DMS114 treated with DMSO at 0.1 percent for 48 hours (cell line): ENCODE results near the gene SAMD8.

Experiments used
- DNase-seq: peaks from one replicate; lab custom pipeline; 2025; ENCODE audit not compliant: unreplicated experiment; lab: John Stamatoyannopoulos, UW

The SAMD8 gene

DNA sequence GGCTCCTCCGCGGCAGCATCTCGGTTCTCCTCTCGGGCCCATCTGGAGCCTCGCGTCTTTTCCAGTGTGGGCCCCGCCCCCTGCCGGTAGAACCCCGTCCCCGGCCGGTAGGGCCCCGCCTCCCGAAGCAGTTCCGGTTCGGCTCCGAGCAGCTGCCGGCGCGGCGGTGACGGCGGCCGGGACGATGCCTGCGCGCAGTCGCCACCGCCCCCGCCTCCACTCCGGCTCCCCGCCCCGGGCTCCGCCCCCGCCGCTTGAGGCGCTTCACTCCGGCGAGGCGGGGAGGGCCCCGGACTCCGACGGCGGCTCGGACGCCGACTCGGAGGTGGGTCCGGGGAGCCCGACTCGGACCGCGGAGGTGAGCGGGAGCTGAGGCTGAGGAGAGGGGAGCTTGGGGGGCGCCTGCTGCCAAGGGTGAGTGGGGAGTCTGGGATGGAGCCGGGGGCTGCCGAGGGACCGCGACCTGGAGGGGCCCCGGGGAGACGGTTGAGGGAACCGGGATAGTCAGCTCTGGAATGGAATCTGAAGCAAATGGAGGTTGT lies at the start of gene SAMD8:
TSS of gene SAMD8 (plus strand) at position 292 of the 542 bp plus-strand sequence. CDS start 38,873 bp downstream, outside the sequence.
- peak; percentile 93 for DNase-seq

DNA sequence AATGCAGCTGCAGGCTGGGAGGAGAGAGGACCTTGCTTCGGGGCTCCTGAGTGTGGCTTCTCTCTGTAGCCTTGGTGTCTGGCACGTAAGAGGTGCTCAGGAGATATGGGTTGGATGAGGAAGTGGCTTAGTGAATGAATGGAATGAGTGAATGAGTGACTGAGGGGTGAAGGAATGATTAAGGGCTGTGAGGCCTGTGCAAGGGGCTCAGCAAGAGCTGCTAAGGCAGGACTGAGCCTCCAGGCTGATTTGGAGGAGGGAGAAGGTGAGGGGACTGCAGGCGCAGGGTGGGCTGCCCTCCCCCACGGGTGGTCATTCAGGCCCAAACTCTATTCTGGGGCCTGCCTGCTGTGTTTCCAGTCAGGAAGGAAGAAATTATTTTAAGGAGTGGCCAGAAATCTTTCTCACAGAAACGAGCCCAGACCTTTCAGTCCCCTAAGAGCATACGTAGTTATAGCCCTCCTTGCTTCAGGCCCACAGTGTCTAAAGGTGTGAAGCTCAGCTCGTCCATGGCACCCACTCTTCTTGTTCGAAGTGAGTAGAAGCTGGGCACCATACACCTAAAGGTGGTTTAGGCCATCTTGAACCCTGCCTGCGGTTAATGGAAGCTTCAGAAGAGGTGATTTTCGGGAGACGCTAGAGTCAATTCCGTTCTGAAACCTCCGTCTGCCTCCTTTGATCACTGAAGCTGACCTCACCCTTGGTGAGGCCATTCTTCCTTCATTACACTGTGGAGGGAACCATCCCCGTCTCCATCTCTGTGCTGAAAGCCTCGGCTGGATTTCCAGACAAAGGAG lies 49.5 kb upstream of the SAMD8 start:
- DNase-seq = no peak

DNA sequence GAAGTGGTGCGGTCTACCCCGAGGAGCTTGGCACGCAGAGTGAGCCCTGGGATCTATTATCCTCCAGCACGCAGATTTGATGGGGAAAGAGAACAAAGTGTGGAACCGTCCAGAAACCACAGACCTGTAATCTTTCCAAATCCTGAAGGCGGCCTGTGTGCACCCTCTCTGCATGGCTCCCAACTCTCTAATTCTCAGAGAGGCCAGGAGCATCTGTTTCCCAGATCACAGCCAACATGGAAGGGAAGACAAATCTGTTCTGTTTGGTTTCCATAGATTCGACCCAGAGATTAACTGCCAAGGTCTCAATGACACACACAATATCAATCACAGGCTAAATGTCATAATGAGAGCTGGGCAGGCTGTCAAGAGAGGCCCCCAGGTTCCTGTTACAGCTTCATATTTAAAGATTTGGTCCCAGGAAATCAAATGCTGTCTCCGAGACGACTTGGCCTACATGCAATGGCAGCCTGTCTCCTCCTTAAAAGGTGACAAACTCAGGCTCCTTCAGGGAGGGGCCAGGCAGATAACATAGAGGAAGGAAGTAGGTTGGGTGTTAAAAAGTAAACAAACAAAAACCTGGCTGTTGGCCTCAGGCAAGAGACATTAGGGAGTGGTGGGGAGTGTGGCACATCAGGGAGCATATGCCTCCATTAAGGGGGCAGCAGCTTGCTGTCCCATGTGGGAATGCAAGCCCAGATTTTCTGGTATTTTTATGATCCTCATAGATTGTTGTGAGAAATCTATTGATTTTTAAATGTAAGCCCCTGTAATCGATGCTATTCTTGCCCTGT lies 48.8 kb upstream of the SAMD8 start:
- no peak for DNase-seq

DNA sequence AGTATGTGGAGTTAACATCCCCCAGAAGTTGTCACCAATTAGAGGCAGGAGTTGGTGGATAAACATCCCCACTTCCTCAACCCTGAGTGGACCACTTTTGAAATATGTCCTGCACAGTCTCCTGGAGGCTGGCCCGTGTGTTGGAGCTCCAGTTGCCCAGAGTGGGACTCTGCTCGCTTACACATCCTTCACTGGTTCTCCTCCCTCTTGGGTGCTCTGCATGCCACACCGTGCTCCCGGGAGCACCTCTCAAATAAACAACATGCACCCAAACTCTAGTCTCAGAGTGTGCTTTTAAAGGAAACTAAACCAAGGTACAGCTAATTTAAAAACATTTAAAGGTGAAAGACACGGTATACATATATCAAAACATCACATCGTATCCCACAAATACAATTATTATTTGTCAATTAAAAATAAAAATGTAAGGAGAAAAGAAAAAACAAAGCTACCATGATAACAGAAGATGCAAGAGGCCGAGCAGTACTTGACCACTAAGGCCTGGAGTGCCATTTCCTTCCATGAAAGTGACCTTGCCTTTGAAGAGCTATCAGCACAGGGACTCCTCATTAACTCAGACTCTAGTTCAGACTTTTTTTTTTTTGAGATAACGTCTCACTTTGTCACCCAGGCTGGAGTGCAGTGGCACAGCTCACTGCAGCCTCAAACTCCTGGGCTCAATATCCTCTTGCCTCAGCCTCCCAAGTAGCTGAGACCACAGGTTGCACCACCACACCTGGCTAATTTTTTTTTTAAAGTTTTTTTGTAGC lies 47.8 kb upstream of the SAMD8 start:
- DNase-seq = no peak

DNA sequence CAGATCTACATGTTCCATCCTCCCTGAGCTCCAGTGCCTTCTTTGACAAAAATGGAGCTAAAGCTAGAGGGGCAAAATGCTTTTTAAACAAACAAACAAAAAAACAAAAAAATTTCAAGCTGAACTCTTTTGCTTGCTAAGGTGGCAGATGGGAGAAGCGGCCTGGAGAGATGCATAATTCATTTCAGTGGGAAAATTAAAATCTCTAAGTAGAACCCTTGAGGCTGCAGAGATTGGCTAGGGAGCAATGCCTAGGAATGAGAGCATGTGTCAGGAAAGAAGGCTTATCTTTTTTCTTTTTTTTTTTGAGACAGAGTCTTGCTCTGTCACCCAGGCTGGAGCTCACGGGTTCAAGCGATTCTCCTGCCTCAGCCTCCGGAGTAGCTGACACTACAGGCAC lies 46.4 kb upstream of the SAMD8 start:
- DNase-seq = no peak

DNA sequence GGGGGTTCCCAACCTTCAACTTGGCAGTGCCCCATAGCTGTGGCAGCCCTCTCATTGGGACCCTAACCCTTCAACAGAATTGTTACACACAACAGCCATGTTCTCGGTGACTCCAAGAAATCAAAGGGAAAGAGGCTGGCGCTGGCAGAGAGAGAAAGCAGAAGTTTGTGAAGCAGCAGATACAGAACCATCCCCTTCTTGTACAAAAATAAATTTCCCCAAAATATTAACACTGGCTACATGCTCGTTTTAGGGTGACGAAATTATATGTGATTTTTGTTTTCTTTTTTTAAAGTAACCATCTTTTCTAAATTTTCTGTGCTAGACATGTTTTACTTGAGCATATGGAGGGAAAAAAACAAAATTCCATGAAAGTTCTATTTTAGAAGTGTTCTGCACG lies 45.2 kb upstream of the SAMD8 start:
- DNase-seq = no peak

DNA sequence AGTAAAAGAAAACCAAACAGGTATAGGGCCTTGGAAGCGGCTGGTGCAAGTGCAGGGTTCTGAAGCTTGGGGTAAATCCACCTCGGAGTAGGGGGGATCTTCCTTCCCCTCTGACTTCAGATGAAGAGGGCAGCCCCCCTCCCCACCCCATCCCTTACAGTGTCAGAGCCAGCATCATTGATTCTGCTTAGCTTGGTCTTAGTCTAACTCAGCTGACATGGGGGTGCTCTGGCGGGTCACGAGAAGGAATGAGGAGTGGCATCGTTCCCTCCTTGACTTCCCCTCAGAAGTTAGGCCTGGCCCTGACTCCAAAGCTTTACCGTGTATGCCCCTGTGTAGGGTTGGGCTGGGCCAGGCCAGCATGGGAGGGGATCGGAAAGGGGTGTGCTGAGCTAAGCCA lies 44.2 kb upstream of the SAMD8 start:
- DNase-seq = no peak

DNA sequence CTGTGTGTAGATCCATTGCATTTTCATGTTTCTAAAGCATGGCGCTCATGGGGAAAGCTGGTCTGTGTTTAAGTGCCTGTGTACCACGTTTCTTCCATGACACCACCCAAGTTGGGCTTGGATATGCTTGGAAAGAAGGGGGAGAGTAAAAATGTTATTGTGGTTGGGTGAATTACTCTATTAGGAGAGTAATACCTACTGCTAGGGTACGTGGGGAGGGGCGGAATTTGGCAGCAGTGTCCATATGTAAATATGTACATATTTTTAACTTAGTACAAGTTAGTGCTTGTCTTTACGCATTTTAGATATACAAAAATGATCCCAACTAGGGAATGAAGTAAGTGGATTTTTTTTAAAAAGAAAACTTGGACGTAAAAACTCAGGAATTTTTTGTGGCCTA lies 42.9 kb upstream of the SAMD8 start:
- no peak for DNase-seq

DNA sequence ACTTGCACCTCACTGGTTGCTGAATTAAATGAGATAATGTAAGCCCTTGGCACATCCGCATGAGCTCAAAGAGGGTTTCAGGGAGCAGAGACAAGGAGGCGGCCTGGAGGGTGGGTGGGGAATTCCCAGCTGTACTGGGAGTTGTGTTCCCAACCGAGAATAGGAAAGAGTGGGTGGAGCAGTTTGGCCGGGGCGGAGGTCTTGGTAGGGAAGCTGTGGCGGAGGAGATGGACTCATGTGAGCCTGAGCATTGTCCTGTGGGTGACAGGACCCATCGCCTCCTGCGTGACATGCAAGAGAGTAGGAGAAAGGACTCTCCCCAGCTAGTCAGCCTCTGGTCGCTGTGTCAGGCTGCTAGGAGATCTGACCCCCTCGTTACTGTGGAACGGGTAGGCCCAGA lies 41.0 kb upstream of the SAMD8 start:
- no peak for DNase-seq

DNA sequence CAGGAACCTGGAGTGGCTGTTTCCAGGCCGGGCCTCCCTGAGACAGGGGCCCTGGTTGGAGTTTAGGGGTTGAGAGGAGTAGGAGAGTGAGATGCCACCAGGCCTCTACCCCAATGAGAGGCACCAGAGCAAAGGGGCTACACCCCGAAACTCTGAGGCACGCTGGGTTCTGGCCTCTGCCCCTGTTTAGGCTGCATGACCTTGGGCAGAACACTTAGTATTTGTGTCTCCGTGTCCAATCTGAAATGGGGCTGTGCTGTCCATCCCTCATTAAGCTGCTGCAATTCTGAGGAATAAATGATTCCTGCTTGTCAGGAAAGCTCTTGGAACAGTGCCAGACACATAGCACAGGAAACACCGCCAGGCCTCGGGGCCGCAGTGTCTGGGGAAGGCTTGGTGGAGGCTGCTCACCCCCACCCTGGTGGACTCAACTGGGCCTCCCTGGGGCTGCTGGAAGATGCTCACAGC lies 40.5 kb upstream of the SAMD8 start:
- no peak for DNase-seq

DNA sequence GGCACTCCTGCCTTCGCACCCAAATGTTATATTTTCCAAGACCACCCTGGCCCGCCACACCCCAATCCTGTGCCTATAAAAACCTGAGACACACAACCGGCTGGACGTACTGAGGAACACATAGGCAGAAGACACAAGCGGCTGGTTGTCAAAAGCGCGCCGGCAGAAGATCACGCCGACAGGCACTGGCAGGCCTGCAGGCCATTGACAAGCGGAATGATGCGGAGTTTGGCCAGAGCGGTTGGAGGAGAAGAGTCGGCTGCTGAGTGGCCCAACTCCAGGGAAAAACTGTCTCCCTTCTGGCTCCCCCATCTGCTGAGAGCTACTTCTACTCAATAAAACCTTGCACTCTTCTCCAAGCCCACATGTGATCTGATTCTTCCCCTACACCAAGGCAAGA lies 39.7 kb upstream of the SAMD8 start:
- DNase-seq = no peak

DNA sequence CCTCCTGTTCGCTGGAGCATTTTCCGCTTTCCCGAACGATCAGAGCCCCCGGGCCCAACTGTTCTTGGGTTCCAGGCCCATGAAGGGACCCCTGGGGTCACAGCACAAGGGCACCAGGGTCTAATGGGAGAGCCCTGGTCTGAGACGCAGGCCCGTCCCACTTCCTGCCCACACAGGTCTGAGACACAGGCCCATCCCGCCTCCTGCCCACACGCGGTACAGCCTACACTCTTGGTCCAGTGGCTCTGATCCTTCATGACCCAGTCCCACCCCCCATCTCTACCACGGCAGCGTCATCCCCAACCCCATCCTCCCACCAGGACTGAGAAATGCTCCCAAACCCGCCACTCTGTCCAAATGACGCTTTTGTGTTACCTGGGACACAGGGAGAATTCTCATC lies 38.7 kb upstream of the SAMD8 start:
- no peak for DNase-seq

DNA sequence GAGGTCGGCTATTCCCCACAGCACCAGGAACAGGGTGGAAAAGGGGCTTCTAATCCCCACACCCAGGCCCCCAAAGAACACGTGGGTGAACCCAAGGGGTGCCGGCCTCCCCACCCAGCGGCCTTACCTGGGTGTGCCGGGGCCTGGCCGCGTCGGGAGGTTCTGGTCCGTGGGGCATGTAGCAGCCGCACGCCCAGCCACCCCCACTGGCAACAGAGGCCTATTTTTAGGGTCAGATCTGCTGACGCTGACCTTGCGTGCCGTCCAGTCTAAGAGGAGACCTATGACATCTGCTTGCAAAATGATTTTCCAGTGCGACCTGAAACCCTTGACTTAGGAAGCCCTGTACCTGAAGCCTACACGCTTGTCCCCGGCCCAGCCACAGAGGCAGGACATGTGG lies 38.0 kb upstream of the SAMD8 start:
- DNase-seq = no peak

DNA sequence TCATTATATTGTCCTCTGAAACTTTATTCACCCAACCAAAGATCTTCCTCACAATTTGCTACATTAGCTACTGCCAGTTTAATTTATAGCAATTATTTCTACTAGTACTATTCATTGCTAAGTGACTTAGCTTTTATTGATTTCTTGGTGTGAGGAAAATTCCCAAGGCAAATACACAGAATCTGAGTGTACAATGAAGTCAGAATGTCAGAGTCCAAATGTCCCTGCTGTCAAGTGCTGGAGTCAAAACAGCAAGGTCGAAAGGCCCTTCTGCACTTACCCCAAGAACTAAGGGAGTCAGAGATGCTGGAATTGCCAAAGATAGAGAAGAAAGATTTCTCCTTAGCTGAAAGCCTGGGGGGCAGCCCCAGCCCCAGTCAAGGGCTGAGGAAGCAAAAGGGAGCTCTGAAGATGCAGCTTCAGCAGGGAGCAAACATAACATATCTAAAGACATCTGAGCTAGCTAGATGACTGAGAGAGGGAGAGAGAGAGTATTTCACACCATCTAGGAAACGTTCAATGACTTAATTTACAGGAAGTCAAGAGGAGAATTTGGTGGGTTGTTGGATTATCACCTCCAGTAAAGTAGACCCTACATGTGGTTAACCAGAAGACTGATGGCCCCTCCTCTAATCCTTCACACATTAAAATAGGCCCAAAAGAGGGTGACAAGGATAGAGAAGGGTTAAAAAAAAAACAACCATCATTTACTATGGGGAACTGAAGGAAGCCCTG lies 36.6 kb upstream of the SAMD8 start:
- DNase-seq = no peak

DNA sequence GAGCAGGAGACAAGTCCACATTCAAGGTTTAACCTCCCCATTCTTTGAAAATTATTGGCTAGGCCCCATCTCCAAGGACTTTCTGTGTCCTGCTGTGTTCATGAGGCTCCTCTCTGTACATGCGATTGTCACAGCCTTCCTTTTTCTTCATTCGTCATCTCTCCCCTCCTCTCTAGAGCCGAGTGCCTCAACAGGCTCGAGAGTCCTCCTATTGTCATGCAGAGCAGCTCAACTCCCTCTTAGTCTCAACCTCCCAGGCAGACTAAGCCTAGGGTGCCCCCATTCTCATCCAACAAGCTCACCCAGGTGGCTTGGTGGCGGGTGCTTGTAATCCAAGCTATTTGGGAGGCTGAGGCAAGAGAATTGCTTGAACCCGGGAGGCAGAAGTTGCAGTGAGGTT lies 35.1 kb upstream of the SAMD8 start:
- DNase-seq = no peak

DNA sequence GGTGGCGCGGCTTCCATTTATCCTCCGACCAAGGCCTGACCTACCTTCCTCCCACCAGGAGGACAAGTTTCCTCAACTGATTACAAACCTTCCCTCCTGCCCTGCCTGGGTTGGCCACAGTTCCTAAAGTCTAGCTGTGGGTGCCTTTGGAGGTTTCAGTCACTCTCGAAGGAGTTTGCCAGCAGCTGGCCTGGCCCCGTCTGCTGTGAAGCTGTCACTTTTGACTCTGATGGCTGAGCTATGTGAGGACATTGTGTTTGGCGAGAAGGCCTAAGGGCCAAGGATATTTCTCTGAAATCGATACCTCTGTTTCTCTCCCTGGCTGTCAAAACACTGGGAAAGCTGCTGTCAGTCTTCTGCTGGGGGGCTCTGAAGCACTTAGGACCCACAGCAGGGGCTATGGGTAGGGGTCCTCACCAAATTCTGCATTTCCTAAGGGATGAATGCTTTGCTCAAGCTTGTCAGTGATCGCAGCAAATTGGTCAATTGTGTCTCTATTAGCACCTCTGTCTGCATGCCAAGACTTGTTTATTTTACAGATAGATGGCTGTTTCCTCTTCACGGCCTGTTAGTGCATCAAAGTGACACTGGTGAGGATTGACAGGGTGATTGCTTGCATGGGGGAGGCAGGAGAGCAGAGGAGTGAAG lies 31.9 kb upstream of the SAMD8 start:
- DNase-seq = no peak

DNA sequence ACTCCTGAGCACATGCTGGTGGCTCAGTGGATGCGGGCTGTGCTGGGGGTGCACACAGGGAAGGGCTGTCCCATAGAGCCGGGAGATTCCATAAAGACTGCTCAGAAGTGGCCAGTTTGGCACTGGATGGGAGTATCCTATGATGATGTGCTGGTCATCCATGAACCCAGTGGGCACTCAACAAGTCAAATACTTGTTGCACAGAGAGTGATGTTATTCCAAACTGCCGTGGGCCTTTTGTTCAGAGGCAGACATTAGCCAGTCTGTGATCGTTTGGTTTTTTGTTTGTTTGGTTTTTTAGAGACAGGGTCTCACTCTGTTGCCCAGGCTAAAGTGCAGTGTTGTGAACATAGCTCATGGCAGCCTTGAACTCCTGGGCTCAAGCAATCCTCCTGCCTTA lies 30.9 kb upstream of the SAMD8 start:
- DNase-seq = no peak

DNA sequence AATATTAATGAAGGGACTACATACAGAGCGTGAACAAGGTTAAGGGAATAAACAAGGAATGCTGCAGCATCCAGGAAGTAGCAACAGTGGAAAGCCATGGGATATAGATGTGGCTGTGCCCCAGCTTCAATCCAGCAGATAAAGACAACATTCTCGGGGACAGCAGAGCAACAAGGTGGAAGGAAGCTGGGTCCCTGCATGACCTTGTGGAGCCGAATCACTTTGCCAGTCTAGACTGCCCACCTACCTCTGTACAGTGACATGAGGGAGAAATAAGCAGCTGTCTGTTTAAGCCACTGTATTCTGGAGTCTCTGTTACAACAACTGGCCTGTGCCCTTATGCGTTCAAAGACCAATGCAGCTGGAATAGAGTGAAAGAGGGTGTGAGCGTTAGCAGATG lies 30.1 kb upstream of the SAMD8 start:
- DNase-seq = no peak

DNA sequence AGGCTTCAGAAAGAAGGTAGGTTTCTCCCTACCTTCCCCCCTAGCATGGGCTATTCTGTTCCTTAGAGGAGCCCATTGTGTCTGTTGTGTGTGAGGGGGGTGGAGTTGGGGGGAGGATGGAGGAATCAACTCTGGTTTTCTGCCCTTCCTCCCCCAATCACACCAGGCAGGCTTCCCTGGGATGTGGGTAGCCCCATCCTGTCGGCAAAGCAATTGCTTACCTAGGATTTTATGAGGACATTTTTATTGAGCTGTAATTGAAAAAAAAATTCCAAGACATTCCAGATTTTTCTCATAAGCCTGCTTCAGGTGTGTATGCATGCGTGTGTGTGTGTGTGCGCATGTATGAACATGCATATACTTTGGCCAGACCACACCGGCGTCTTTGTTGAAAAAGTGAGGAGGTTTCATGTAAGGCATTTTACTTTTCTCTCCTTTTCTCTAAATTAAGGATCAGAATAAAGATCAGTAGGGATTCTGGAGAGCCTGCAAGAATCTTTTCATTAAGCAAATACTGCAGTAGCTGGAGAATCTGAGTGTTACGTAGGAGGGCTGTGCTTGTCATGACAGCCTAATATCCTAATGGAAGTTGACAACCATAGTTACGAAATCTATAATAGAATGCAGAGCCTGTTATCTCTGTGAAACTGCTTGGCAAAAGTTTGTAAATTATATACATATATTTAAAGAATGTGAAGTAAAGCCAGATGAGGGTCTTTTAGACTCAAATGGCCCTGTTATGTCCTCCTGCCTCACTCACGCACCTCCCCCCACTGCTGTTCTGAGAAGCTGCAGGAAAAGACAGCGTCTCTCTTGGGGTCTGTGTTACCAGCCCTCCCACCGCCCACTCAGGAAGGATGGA lies 27.3 kb upstream of the SAMD8 start:
- DNase-seq = no peak
